Upper lobe of left lung (tissue), 6 donors: ENCODE data around the gene SSBP3. TPM values are rescaled to one million over a fixed set of nuclear protein-coding genes. Genes with fewer than 3 reads are reported as not detected.

Experiments used
- ATAC-seq, 2 donors: fragments of 200-7000 bp; cut with Tn5 transposase; one replicate each; pipeline ENCODE4 v1.9.1; 2022; ENCODE audit warnings: mild to moderate bottlenecking in 2 of 2, moderate library complexity in 2 of 2; ENCODE audit not compliant: low FRiP score in 2 of 2
- DNase-seq, 2 donors: peaks; one replicate each; pipeline ENCODE4 v3.0.0-alpha.2; 2019 to 2020
- H3K27ac ChIP-seq, 4 donors: fragments of 200-600 bp; sonication (generic); one replicate each; pipeline ENCODE4 v1.5.1; 2016 to 2019
- H3K27me3 ChIP-seq, 4 donors: fragments of 200-600 bp; sonication (generic); one replicate each; pipeline ENCODE4 v1.5.1; 2017 to 2019
- H3K36me3 ChIP-seq, 4 donors: fragments of 200-600 bp; sonication (generic); one replicate each; pipeline ENCODE4 v1.5.1; 2016 to 2019
- H3K4me1 ChIP-seq, 4 donors: fragments of 200-600 bp; sonication (generic); one replicate each; pipeline ENCODE4 v1.5.1; 2018 to 2019
- H3K4me3 ChIP-seq, 4 donors: fragments of 200-600 bp; sonication (generic); one replicate each; pipeline ENCODE4 v1.5.1; 2017 to 2019; ENCODE audit warnings: mild to moderate bottlenecking in 2 of 4, moderate library complexity in 1 of 4
- H3K9me3 ChIP-seq, 4 donors: fragments of 200-600 bp; sonication (generic); one replicate each; pipeline ENCODE4 v1.5.1; 2018 to 2019
- CTCF ChIP-seq, 6 experiments: fragments of 450-650 bp in 4 of 6; fragments of 200-600 bp in 2 of 6; sonication (generic) in 2 of 6; IDR thresholded peaks; one replicate each; pipeline ENCODE4 v1.5.1; 2016 to 2019; ENCODE audit warnings: antibody characterized with exemption in 6 of 6
- EP300 ChIP-seq, 4 donors: sonication (generic); formaldehyde crosslinking; IDR thresholded peaks; one replicate each; pipeline ENCODE4 v1.5.1; 2017; ENCODE audit warnings: antibody characterized with exemption in 4 of 4, control low read depth in 2 of 4
- POLR2A ChIP-seq, 4 donors: fragments of 450-650 bp; IDR thresholded peaks; one replicate each; pipeline ENCODE4 v1.5.1; 2016 to 2017; ENCODE audit warnings: antibody characterized with exemption in 4 of 4, mild to moderate bottlenecking in 2 of 4
- POLR2AphosphoS5 ChIP-seq, 2 donors: sonication (generic); formaldehyde crosslinking; IDR thresholded peaks; one replicate each; pipeline ENCODE4 v1.5.1; 2017; ENCODE audit warnings: antibody characterized with exemption in 2 of 2
- WGBS, 2 donors: methylation state at CpG; one replicate each; pipeline ENCODE4 v1.1.5; 2017 to 2018; 5-methylcytosine and 5-hydroxymethylcytosine counted together
- total RNA-seq, 6 donors: library from RNA; depleted of rRNA in 4 of 6; stranded (reverse); fragments of >200 nt in 4 of 6; gene quantifications; one replicate each; pipeline versions ENCODE4 v1.1.0 to v1.2.1, GENCODE V29; 2016 to 2021
- donor health status: DM: no; HTN: no; CAD: no; lungs with moderate emphysema.
- donor health status: DM: no; HTN: yes; CAD: no; lungs with severe emphysema.

The SSBP3 gene
- total RNA-seq, 6 donors from 2014 or later = 17.8 to 35.6 (median 26.4) TPM

- no peak for ATAC-seq
- no peaks in the 10 kb centered on the region for H3K36me3 ChIP-seq
- no peaks in the 10 kb centered on the region for H3K27me3 ChIP-seq
- WGBS, 2 donors = 79 to 85% methylated on average over 8 of the region's 8 CpGs
- H3K4me1 ChIP-seq = peaks cover 30 to 49% (median 44%) of the 10 kb centered on the region in 4 donors
- H3K27ac ChIP-seq = no peak overlapping the region
- DNase-seq = no peak
- no peaks in the 10 kb centered on the region for H3K9me3 ChIP-seq
- H3K4me3 ChIP-seq = no peak overlapping the region
- TF ChIP-seq CTCF (IDR thresholded peaks at IDR 0.05) (no peak), POLR2A (IDR thresholded peaks at IDR 0.05) (no peak), POLR2AphosphoS5 (IDR thresholded peaks at IDR 0.05) (no peak), EP300 (IDR thresholded peaks at IDR 0.05) (no peak)
These were observed 67.7 kb downstream of the SSBP3 start for GRCh38 chr1:54338464-54338863.

GRCh38 chr1:54337928-54338327 is 68.3 kb downstream of the SSBP3 start:
- WGBS, 2 donors = 46 to 54% methylated on average over 7 of the region's 7 CpGs
- no peak for DNase-seq
- TF ChIP-seq EP300 (IDR thresholded peaks at IDR 0.05) = no peak
- TF ChIP-seq POLR2AphosphoS5 (IDR thresholded peaks at IDR 0.05) = no peak
- TF ChIP-seq CTCF (IDR thresholded peaks at IDR 0.05) = no peak
- TF ChIP-seq POLR2A (IDR thresholded peaks at IDR 0.05) = no peak
- Histone ChIP-seq H3K4me1 (peaks cover 36 to 54% (median 49%) of the 10 kb centered on the region in 4 donors), H3K9me3 (no peaks in the 10 kb centered on the region), H3K36me3 (no peaks in the 10 kb centered on the region), H3K4me3 (no peak overlapping the region), H3K27me3 (no peaks in the 10 kb centered on the region), H3K27ac (peak overlapping the region in 1 of 4 donors; percentile 20)
- no peak for ATAC-seq

DNA sequence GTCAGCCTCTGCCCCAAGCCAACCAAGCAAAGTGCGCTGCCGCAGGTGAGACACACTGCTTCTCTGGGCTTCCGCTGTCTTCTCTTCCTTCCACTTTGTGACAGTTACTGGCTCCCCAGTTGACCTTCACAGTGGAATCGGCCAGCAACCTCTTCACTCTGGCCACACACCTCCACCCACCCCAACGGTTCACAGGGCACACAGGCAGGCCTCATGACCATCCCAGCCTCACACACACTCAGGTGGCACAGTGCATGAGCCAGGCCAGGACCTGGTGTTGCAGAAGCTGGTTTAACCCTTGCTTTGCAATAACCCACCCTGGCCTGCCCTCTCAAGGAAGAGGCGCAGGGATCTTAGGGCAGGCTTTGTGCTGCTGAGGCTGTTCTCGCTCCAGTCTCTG is 69.2 kb downstream of the SSBP3 start:
- TF ChIP-seq POLR2AphosphoS5 (IDR thresholded peaks at IDR 0.05) (no peak), CTCF (IDR thresholded peaks at IDR 0.05) (no peak), POLR2A (IDR thresholded peaks at IDR 0.05) (no peak), EP300 (IDR thresholded peaks at IDR 0.05) (no peak)
- H3K4me1 ChIP-seq = peaks cover 44 to 63% (median 57%) of the 10 kb centered on the region in 4 donors
- DNase-seq (no peak), ATAC-seq (no peak)
- peak overlapping the region in 2 of 4 donors; percentile 81 to 85 for H3K27ac ChIP-seq
- no peaks in the 10 kb centered on the region for H3K27me3 ChIP-seq
- H3K4me3 ChIP-seq = no peak overlapping the region
- WGBS, 2 donors = 97 to 98% methylated on average over 7 of the region's 7 CpGs
- H3K36me3 ChIP-seq = no peaks in the 10 kb centered on the region
- no peaks in the 10 kb centered on the region for H3K9me3 ChIP-seq

GRCh38 chr1:54336116-54336515 is 70.1 kb downstream of the SSBP3 start:
- no peaks in the 10 kb centered on the region for H3K27me3 ChIP-seq
- peaks cover 52 to 69% (median 61%) of the 10 kb centered on the region in 4 donors for H3K4me1 ChIP-seq
- TF ChIP-seq POLR2AphosphoS5 (IDR thresholded peaks at IDR 0.05) = no peak
- no peak for TF ChIP-seq EP300 (IDR thresholded peaks at IDR 0.05)
- TF ChIP-seq POLR2A (IDR thresholded peaks at IDR 0.05) = no peak
- no peak for TF ChIP-seq CTCF (IDR thresholded peaks at IDR 0.05)
- no peak overlapping the region for H3K4me3 ChIP-seq
- H3K9me3 ChIP-seq = no peaks in the 10 kb centered on the region
- peak overlapping the region; percentile 79 to 89 (median 83) for H3K27ac ChIP-seq
- no peak for DNase-seq
- ATAC-seq = no peak
- 74 to 85% methylated on average over 5 of the region's 5 CpGs for WGBS, 2 donors
- H3K36me3 ChIP-seq = no peaks in the 10 kb centered on the region

GRCh38 chr1:54335755-54336108 is 70.5 kb downstream of the SSBP3 start:
- Histone ChIP-seq H3K27ac (peak overlapping the region; percentile 79 to 89 (median 83)), H3K4me1 (peaks cover 52 to 69% (median 61%) of the 10 kb centered on the region in 4 donors), H3K9me3 (no peaks in the 10 kb centered on the region), H3K4me3 (peak overlapping the region in 2 of 4 donors; percentile 4 to 17), H3K36me3 (no peaks in the 10 kb centered on the region), H3K27me3 (no peaks in the 10 kb centered on the region)
- TF ChIP-seq POLR2AphosphoS5 (IDR thresholded peaks at IDR 0.05) = peak; percentile 82
- no peak for TF ChIP-seq CTCF (IDR thresholded peaks at IDR 0.05)
- TF ChIP-seq EP300 (IDR thresholded peaks at IDR 0.05) = peak in 2 of 4 donors; percentile 16 to 78
- peak in 1 of 2 donors; percentile 69 for DNase-seq
- WGBS, 2 donors = 22 to 26% methylated on average over 7 of the region's 7 CpGs
- peak; percentile 66 to 89 for ATAC-seq
